ENCODE data around the gene TRPV4.

Gene TRPV4

GRCh38 chr12:109739747-109740693 is 93.2 kb downstream of the TRPV4 start:
- no peak for DNase-seq (ENCODE audit: low spot score)

- DNase-seq (ENCODE audit: low spot score): no peak
These were observed 94.1 kb downstream of the TRPV4 start for GRCh38 chr12:109738878-109739665.

- no peak for DNase-seq (ENCODE audit: low spot score)
These were observed 95.0 kb downstream of the TRPV4 start for GRCh38 chr12:109738209-109738608.

GRCh38 chr12:109737631-109738030 is 95.6 kb downstream of the TRPV4 start:
- DNase-seq (ENCODE audit: low spot score): no peak

- no peak for DNase-seq (ENCODE audit: low spot score)
These were observed 96.1 kb downstream of the TRPV4 start for GRCh38 chr12:109737126-109737525.

- peak; percentile 35 for DNase-seq (ENCODE audit: low spot score)
These were observed 96.6 kb downstream of the TRPV4 start for GRCh38 chr12:109736552-109737108.

GRCh38 chr12:109735825-109736551 is 97.2 kb downstream of the TRPV4 start:
- DNase-seq (ENCODE audit: low spot score): no peak

GRCh38 chr12:109735051-109735521 is 98.1 kb downstream of the TRPV4 start:
- DNase-seq (ENCODE audit: low spot score): no peak

- peak; percentile 67 for DNase-seq (ENCODE audit: low spot score)
These were observed 98.8 kb downstream of the TRPV4 start for GRCh38 chr12:109734219-109735000.
